Neural progenitor cell (in vitro differentiated cells): Measurements from ENCODE around the gene RUSC1. TPM values are rescaled to one million over a fixed set of nuclear protein-coding genes. Genes with fewer than 3 reads are reported as not detected.

Source experiments
- DNase-seq: peaks from one replicate; pipeline ENCODE4 v3.0.0-alpha.2; 2016; ENCODE audit warnings: low spot score
- H2AFZ ChIP-seq: fragments of 200-600 bp; sonication (generic); replicated peaks from 2 replicates; pipeline ENCODE4 v1.6.1; 2016; ENCODE audit warnings: antibody characterized with exemption
- H3F3A ChIP-seq: fragments of 200-600 bp; sonication (generic); 2 replicates; pipeline ENCODE4 v1.6.1; 2016; ENCODE audit warnings: antibody characterized with exemption, low read depth
- H3K27ac ChIP-seq: fragments of 200-600 bp; sonication (generic); 2 replicates; pipeline ENCODE4 v1.5.1; 2016; ENCODE audit warnings: mild to moderate bottlenecking
- H3K27me3 ChIP-seq: fragments of 200-600 bp; sonication (generic); 2 replicates; pipeline ENCODE4 v1.6.1; 2016; ENCODE audit warnings: mild to moderate bottlenecking, moderate library complexity
- H3K36me3 ChIP-seq: fragments of 200-600 bp; sonication (generic); 2 replicates; pipeline ENCODE4 v1.5.1; 2016
- H3K4me1 ChIP-seq: fragments of 200-600 bp; sonication (generic); 2 replicates; pipeline ENCODE4 v1.6.1; 2016; ENCODE audit warnings: mixed run types
- H3K4me2 ChIP-seq: fragments of 200-600 bp; sonication (generic); 2 replicates; pipeline ENCODE4 v1.6.1; 2016
- H3K4me3 ChIP-seq: fragments of 200-600 bp; sonication (generic); 2 replicates; pipeline ENCODE4 v1.5.1; 2016
- H3K79me2 ChIP-seq: fragments of 200-600 bp; sonication (generic); 2 replicates; pipeline ENCODE4 v1.6.1; 2016; ENCODE audit warnings: low read depth
- H3K9ac ChIP-seq: fragments of 200-600 bp; sonication (generic); 2 replicates; pipeline ENCODE4 v1.6.1; 2016
- H3K9me3 ChIP-seq: fragments of 200-600 bp; sonication (generic); 2 replicates; pipeline ENCODE4 v1.5.1; 2016; ENCODE audit warnings: low read depth
- H4K20me1 ChIP-seq: fragments of 200-600 bp; sonication (generic); 2 replicates; pipeline ENCODE4 v1.6.1; 2016; ENCODE audit warnings: low read depth
- H3K27ac Mint-ChIP-seq: 3 replicates; pipeline ENCODE4 v1.8.0; 2021; ENCODE audit warnings: mixed read lengths
- H3K27me3 Mint-ChIP-seq: 2 replicates; pipeline ENCODE4 v1.8.0; 2022; ENCODE audit warnings: low read depth, mild to moderate bottlenecking, inconsistent platforms, moderate library complexity, mixed read lengths; ENCODE audit not compliant: insufficient read depth
- H3K36me3 Mint-ChIP-seq: 3 replicates; pipeline ENCODE4 v1.8.0; 2021; ENCODE audit warnings: mixed read lengths
- H3K4me1 Mint-ChIP-seq: 3 replicates; pipeline ENCODE4 v1.8.0; 2021; ENCODE audit warnings: mixed read lengths
- H3K4me3 Mint-ChIP-seq: 3 replicates; pipeline ENCODE4 v1.8.0; 2021; ENCODE audit warnings: mild to moderate bottlenecking, moderate library complexity, mixed read lengths
- H3K9me3 Mint-ChIP-seq: 3 replicates; pipeline ENCODE4 v1.8.0; 2020; ENCODE audit warnings: mixed read lengths
- EZH2 ChIP-seq: fragments of 200-600 bp; sonication (generic); IDR thresholded peaks from 2 replicates; pipeline ENCODE4 v1.6.1; 2017; ENCODE audit warnings: antibody characterized with exemption, mild to moderate bottlenecking, moderate library complexity
- EZH2phosphoT487 ChIP-seq: fragments of 200-600 bp; sonication (generic); IDR thresholded peaks from 2 replicates; pipeline ENCODE4 v1.6.1; 2017; ENCODE audit warnings: antibody characterized with exemption
- total RNA-seq: library from RNA; depleted of rRNA; stranded (reverse); fragments of >200 nt; gene quantifications from 2 replicates; pipeline ENCODE4 v1.2.3, GENCODE V29; 2015; ENCODE audit warnings: low replicate concordance
- TF ChIP-seq, protein P1 (sequence below): fragments of 200-600 bp; sonication (generic); IDR thresholded peaks from 2 replicates; pipeline ENCODE4 v1.5.1; 2017; ENCODE audit warnings: antibody characterized with exemption, mild to moderate bottlenecking

Gene RUSC1
- total RNA-seq, 1 donor from 2014 or later: 17.0 TPM

DNA sequence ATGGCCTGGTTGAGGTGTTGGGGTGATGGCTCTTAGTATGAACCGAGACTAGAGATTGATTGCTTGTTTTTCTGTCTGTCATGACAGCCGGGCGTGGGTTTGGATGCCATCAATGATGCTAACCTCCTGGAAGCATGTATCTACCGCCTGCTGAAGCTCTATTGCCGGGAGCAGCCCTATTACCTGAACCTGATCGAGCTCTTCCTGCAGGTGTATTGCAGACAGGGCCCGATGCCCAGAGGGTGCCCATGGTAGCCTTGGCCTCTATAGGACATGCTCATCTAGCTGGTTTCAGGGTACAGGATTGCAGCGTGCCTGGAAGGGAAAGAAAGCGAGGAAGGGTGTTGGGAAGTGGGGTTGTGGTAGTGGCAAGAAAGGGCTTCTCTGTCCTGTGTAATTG is 2.6 kb upstream of the RUSC1 start:
- Histone ChIP-seq H3K4me2 (no peak overlapping the region), H3K27me3 (no peaks in the 10 kb centered on the region), H3K9ac (no peak overlapping the region), H3K9me3 (no peaks in the 10 kb centered on the region), H3F3A (peaks cover 74% of the 10 kb centered on the region), H3K27ac (no peak overlapping the region), H3K4me3 (no peak overlapping the region), H2AFZ (no peak overlapping the region), H3K36me3 (no peaks in the 10 kb centered on the region), H3K4me1 (peaks cover 19% of the 10 kb centered on the region), H4K20me1 (peaks cover 59% of the 10 kb centered on the region), H3K79me2 (peaks cover 14% of the 10 kb centered on the region)
- H3K4me3 Mint-ChIP-seq: no peak overlapping the region
- no peak for DNase-seq
- no peak overlapping the region for H3K27ac Mint-ChIP-seq
- peaks cover 30% of the 10 kb centered on the region for H3K4me1 Mint-ChIP-seq
- H3K36me3 Mint-ChIP-seq: peaks cover 35% of the 10 kb centered on the region
- peaks cover 3% of the 10 kb centered on the region for H3K27me3 Mint-ChIP-seq
- TF ChIP-seq EZH2 (no peak), EZH2phosphoT487 (no peak)
- TF ChIP-seq, protein P1, sequence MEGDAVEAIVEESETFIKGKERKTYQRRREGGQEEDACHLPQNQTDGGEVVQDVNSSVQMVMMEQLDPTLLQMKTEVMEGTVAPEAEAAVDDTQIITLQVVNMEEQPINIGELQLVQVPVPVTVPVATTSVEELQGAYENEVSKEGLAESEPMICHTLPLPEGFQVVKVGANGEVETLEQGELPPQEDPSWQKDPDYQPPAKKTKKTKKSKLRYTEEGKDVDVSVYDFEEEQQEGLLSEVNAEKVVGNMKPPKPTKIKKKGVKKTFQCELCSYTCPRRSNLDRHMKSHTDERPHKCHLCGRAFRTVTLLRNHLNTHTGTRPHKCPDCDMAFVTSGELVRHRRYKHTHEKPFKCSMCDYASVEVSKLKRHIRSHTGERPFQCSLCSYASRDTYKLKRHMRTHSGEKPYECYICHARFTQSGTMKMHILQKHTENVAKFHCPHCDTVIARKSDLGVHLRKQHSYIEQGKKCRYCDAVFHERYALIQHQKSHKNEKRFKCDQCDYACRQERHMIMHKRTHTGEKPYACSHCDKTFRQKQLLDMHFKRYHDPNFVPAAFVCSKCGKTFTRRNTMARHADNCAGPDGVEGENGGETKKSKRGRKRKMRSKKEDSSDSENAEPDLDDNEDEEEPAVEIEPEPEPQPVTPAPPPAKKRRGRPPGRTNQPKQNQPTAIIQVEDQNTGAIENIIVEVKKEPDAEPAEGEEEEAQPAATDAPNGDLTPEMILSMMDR: no peak
- H3K9me3 Mint-ChIP-seq: no peaks in the 10 kb centered on the region

DNA sequence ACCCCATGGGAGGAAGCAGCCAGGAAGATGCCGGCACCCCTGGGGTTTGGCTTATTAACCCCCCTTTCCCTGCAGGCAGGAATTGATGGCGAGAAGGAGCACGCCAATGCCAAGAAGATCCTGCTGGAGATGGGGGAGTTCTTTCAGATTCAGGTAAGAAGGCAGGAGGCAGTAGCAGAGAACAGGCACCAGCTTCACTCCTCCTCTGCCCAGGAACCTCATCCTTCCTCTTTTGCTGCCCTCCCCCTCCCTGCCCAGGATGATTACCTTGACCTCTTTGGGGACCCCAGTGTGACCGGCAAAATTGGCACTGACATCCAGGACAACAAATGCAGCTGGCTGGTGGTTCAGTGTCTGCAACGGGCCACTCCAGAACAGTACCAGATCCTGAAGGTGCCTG is 1.2 kb upstream of the RUSC1 start:
- peaks cover 3% of the 10 kb centered on the region for H3K27me3 Mint-ChIP-seq
- peaks cover 30% of the 10 kb centered on the region for H3K4me1 Mint-ChIP-seq

DNA sequence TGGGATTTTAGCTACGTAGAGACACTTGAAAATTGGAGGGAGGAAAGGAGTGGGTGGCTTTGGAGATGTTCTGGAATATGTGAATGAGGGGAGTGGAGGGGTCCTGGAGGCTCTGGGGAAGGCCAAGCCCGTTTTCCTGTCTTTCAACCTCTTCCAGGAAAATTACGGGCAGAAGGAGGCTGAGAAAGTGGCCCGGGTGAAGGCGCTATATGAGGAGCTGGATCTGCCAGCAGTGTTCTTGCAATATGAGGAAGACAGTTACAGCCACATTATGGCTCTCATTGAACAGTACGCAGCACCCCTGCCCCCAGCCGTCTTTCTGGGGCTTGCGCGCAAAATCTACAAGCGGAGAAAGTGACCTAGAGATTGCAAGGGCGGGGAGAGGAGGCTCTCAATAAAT is 442 bp upstream of the RUSC1 start:
- Histone ChIP-seq H2AFZ (no peak overlapping the region), H3K4me1 (peaks cover 19% of the 10 kb centered on the region), H3F3A (peaks cover 90% of the 10 kb centered on the region), H3K9ac (no peak overlapping the region), H3K27ac (no peak overlapping the region), H3K36me3 (no peaks in the 10 kb centered on the region), H3K4me2 (peak overlapping the region; percentile 87), H3K79me2 (peaks cover 18% of the 10 kb centered on the region), H3K9me3 (no peaks in the 10 kb centered on the region), H4K20me1 (peaks cover 44% of the 10 kb centered on the region), H3K27me3 (no peaks in the 10 kb centered on the region), H3K4me3 (peak overlapping the region; percentile 82)
- Mint-ChIP-seq H3K9me3 (no peaks in the 10 kb centered on the region), H3K4me3 (peak overlapping the region; percentile 84), H3K27ac (peak overlapping the region; percentile 0), H3K27me3 (peaks cover 3% of the 10 kb centered on the region), H3K36me3 (peaks cover 26% of the 10 kb centered on the region), H3K4me1 (peaks cover 30% of the 10 kb centered on the region)
- no peak for TF ChIP-seq EZH2phosphoT487
- DNase-seq: no peak

More for the DNA sequence above, 1.2 kb upstream of the RUSC1 start:
- Histone ChIP-seq H3K9me3 (no peaks in the 10 kb centered on the region), H3K27ac (no peak overlapping the region), H3K4me3 (no peak overlapping the region), H3F3A (peaks cover 88% of the 10 kb centered on the region), H4K20me1 (peaks cover 45% of the 10 kb centered on the region), H3K36me3 (no peaks in the 10 kb centered on the region), H3K4me1 (peaks cover 19% of the 10 kb centered on the region), H3K9ac (no peak overlapping the region), H3K4me2 (no peak overlapping the region), H3K27me3 (no peaks in the 10 kb centered on the region), H2AFZ (no peak overlapping the region), H3K79me2 (peaks cover 12% of the 10 kb centered on the region)
- DNase-seq: no peak
- Mint-ChIP-seq H3K36me3 (peaks cover 30% of the 10 kb centered on the region), H3K4me3 (peak overlapping the region; percentile 51), H3K9me3 (no peaks in the 10 kb centered on the region), H3K27ac (no peak overlapping the region)
- TF ChIP-seq EZH2: no peak
- no peak for TF ChIP-seq EZH2phosphoT487

DNA sequence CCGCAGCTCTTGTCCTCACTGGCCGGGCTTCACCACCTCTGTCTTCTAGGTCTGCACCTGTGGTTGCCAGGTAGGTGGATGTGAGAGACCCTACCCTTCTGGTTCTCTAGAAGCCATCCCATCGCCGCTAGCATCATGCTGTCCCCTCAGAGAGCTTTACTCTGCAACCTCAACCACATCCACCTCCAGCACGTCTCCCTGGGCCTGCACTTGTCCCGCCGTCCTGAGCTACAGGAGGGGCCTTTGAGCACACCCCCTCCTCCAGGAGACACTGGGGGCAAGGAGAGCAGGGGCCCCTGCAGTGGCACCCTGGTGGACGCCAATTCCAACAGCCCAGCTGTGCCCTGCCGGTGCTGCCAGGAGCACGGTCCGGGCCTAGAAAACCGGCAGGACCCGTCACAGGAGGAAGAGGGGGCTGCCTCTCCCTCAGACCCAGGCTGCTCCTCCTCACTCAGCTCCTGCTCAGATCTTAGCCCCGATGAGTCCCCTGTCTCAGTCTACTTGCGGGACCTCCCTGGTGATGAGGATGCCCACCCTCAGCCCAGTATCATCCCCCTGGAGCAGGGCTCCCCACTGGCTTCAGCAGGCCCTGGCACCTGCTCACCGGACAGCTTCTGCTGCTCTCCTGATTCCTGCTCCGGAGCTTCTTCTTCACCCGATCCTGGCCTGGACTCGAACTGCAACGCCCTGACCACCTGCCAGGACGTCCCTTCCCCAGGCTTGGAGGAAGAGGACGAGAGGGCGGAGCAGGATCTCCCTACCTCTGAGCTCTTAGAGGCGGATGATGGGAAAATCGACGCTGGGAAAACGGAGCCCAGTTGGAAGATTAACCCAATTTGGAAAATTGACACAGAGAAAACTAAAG is 1.2 kb downstream of the RUSC1 start:
- Histone ChIP-seq H4K20me1 (peaks cover 50% of the 10 kb centered on the region), H3K27ac (no peak overlapping the region), H3K79me2 (peaks cover 24% of the 10 kb centered on the region), H3F3A (peaks cover 80% of the 10 kb centered on the region), H3K9me3 (no peaks in the 10 kb centered on the region), H3K9ac (no peak overlapping the region), H3K36me3 (no peaks in the 10 kb centered on the region), H3K4me2 (peak overlapping the region; percentile 87), H3K27me3 (no peaks in the 10 kb centered on the region), H3K4me3 (peak overlapping the region; percentile 82), H2AFZ (no peak overlapping the region), H3K4me1 (peaks cover 19% of the 10 kb centered on the region)
- H3K4me1 Mint-ChIP-seq: peaks cover 39% of the 10 kb centered on the region
- no peaks in the 10 kb centered on the region for H3K9me3 Mint-ChIP-seq
- peak; percentile 42 for DNase-seq
- H3K27me3 Mint-ChIP-seq: peaks cover 7% of the 10 kb centered on the region
- H3K36me3 Mint-ChIP-seq: peaks cover 24% of the 10 kb centered on the region
- TF ChIP-seq EZH2 (no peak), EZH2phosphoT487 (no peak)
- TF ChIP-seq, protein P1: no peak
- peak overlapping the region; percentile 86 for H3K4me3 Mint-ChIP-seq
- H3K27ac Mint-ChIP-seq: peak overlapping the region; percentile 50
